DMS114 treated with DMSO at 0.1 percent for 48 hours (cell line): ENCODE results near the gene CEACAM8.
"Not testable (repeated sequence)": the region's sequence is repeated elsewhere in the genome, so short reads cannot be mapped to it uniquely, and the experiment has no call there.

Source experiments
- DNase-seq: peaks from one replicate; lab custom pipeline; 2025; ENCODE audit not compliant: unreplicated experiment; lab: John Stamatoyannopoulos, UW

Gene CEACAM8

GRCh38 chr19:42573642-42574041 lies 21.1 kb downstream of the CEACAM8 start:
- DNase-seq: no peak

- DNase-seq: no peak
Measured at GRCh38 chr19:42571116-42571515, 23.6 kb downstream of the CEACAM8 start.

- no peak for DNase-seq
Measured at GRCh38 chr19:42569193-42569592, 25.5 kb downstream of the CEACAM8 start.

GRCh38 chr19:42568006-42568405 lies 26.7 kb downstream of the CEACAM8 start:
- DNase-seq: peak; percentile 2

DNA sequence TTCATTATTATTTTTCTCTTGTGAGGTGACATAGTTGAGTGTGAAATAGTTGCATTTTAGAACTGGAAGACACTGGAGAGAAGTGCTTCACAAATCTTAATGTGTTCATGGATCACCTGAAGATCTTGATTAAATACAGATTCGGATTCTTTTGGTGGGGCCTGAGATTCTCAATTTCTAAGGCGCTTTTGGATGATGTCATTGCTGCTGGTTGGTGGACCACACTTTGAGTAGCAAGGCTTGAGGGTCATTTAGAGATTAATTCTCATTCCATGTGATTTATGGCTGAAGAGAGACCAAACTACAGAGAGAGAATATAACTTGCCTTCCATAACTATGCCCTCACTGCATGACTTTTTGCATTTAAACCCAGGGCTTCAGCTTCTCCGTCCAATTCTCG lies 27.2 kb downstream of the CEACAM8 start:
- no peak for DNase-seq

DNA sequence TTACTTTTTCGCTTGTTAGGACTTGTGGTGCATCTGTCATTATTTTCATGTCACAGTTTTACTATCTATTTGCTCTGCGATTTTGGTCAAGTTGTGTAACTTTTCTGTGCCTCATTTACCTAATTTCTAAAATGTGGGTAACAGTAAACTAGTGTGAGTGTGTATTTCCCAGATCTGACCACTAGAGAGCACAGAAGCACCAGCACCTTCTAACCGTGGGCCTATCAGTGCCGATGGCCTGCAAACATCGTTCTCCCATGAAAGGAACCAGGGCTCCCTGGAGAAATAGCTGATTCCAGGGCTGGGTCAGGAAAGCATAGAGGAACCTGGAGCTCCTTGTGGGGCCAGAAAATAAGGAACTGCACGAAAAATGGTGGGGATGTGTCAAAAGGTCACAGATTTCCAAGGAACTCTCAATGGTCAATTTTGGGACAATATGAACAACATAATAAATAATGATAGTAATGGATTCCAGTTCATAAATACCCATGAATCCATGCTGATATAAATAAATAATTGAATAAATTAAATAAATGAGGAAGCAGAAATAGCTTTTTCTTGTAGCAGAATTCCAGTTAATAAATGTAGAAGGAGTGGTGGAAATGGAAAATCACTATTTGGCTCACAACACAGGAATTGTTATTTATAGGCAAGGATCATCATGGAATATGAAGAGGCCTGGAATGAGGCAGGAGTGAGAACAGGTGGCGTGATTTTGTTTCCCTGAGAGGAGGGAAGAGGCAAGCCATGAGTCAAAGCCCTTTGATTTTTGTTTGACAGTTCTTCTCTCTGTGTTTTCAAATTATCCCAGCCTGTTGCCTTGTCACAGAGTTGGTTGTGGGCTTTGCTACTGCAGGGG lies 31.1 kb downstream of the CEACAM8 start:
- peak; percentile 64 for DNase-seq

DNA sequence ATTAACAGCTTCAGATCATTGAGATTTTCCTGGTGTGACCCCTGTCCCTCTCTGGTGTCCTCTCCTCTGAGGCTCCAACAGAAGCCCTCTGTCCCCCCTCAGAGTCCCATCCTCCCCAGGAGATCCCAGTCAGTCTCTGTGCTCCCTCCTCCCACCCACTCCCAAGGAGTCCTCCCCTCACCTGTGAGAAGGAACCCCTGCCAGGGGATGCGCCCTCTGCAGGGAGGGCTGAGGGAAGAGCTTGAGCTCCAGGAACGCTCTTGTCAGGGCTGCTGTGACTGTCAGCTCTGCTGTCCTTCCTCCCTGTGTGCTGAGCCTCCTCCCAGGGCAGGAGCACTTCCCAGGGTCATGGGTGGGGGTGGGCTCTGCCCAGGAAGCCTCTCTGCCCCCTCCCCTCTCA lies 33.2 kb downstream of the CEACAM8 start:
- DNase-seq: no peak

GRCh38 chr19:42560731-42561130 lies 34.0 kb downstream of the CEACAM8 start:
- DNase-seq: no peak

DNA sequence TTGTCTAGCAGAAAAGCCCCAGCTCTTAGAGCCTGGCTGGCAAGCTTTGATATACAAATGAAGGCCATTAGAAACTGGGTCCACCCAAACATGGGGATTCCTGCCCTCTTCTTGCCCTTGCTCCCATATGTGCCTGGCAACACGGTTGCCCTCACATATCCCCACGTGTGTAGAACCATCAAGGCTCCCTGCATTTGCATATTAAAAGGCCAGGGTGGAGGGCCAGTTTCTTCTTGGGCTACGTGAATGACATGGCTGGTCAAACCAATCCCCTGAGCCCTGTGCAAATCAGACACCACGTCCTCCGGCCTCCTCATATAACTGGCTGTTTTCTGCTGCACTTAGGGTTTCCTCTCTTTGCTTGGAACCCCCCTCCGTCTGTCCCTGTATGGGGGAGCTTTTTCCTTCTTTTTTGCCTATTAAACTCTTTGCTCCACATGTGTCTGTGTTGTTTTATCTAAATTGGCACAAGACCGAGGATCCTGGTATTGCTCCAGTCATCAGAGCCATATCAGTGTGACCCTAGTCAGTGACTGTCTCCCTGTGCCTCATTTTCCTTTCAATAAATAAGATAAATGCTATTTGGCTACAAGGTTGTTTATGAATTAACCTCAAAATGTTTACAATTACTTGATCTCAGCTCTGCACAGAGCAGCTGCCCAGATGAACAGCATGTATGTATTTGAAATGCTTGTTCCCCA lies 36.1 kb downstream of the CEACAM8 start:
- DNase-seq: no peak

GRCh38 chr19:42557386-42557871 lies 37.3 kb downstream of the CEACAM8 start:
- not testable (repeated sequence) for DNase-seq

DNA sequence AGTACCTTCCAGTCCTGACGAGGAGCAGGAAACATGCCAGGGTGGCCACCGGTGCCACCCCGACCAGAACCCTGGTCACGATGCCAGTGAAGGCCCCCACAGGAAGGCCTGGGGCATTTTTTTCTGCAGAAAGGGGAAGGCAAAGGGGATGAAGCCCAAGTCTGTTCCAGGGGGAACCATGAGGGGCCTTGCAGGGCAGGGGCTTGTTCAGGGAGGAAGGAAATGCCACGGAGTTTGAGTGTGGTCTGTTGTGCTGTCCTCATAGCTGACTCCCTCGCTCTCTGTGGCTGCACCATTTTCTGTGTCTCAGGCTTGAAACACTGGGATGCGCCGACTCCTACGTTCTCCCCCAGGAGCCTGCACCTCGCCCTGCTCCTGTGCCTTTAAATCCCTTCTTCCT lies 38.9 kb downstream of the CEACAM8 start:
- DNase-seq: no peak

- DNase-seq: no peak
Measured at GRCh38 chr19:42555317-42555716, 39.4 kb downstream of the CEACAM8 start.

DNA sequence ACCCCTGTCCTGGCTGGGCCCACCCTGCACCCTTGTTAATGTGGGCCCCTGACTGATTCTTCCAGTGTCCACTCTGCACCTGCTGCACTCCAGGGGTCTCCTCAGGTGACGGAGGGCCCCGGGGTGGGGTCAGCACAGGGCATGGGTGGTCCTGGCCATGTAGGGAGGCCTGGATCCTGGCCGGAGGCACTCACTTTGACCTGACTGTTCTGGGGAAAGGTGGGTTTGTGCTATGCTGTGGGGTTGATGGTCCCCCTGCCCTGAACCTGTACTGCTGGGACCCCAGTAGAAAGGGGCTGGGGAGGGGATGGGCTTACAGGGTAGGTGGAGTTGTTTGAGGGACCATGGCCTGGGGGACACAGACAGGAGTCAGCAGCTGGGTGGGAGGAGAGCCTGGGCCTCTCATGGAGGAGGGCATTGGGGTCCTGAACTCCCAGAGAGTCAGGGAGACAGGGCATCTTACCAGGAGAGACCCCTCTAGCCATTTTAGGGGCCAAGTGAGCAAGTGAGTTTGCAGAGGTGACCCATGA lies 40.6 kb downstream of the CEACAM8 start:
- no peak for DNase-seq

- no peak for DNase-seq
Measured at GRCh38 chr19:42553292-42554045, 41.3 kb downstream of the CEACAM8 start.

GRCh38 chr19:42552086-42553065 lies 42.3 kb downstream of the CEACAM8 start:
- DNase-seq: no peak

GRCh38 chr19:42550521-42550920 lies 44.2 kb downstream of the CEACAM8 start:
- not testable (repeated sequence) for DNase-seq

- DNase-seq: not testable (repeated sequence)
Measured at GRCh38 chr19:42549067-42549466, 45.7 kb downstream of the CEACAM8 start.

DNA sequence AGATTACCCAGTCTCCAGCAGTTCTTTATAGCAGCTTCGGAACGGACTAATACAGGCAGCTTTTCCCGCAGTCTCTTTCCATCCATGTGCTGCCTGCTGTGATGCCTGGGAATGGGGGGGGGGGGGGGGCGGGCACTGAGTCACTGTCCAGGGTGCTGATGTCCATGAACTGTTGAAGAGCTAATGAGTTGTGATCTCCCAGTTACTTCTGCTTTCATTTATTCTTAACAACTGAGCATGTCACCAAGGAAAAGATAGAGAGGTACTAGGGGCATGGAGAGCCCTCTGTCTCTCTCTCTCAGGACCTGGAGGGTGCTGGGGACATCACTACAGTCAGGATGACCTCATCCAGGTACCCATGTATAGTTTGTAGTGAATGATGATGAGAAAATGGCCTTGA lies 46.2 kb downstream of the CEACAM8 start:
- no peak for DNase-seq

DNA sequence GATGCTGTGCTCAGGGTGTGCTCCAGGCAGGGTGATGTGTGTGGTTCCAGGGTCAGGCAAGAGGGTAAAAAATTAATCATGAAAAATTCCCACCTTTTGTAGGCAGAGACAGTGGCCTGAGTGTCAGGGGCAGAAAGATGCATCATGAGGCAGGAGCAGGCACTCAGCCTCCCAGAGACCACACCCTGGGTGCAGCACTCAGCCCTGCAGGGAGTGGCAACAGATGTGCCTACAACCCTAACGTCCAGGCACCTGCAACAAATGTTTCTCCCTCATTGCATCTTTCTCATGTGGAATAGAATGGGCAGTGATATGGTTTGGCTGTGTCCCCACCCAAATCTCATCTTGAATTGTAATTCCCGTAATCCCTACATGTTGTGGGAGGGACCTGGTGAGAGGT lies 46.8 kb downstream of the CEACAM8 start:
- DNase-seq: no peak
